ENCODE measurements around the gene BSG. TPM values are rescaled to one million over a fixed set of nuclear protein-coding genes. Genes with fewer than 3 reads are reported as not detected.

Gene BSG
- total RNA-seq, 1 donor from 2014 or later, result 464 TPM

GRCh38 chr19:588741-589692 lies 16.6 kb downstream of the BSG start:
- no peak for DNase-seq (ENCODE audit: low spot score, unreplicated experiment)
- TF ChIP-seq CTCF (IDR thresholded peaks at IDR 0.05; ENCODE audit: unreplicated experiment), result no peak
- peaks cover 34% of the 10 kb centered on the region for H3K27me3 Mint-ChIP-seq
- H3K9me3 Mint-ChIP-seq (ENCODE audit: low read depth), result no peaks in the 10 kb centered on the region
- H3K4me1 Mint-ChIP-seq (ENCODE audit: low read depth), result peaks cover 2% of the 10 kb centered on the region
- no peak overlapping the region for H3K4me3 Mint-ChIP-seq (ENCODE audit: low read depth)
- H3K36me3 Mint-ChIP-seq (ENCODE audit: insufficient read depth), result no peaks in the 10 kb centered on the region
- no peak overlapping the region for H3K27ac Mint-ChIP-seq

- H3K9me3 Mint-ChIP-seq (ENCODE audit: low read depth), result no peaks in the 10 kb centered on the region
- H3K4me1 Mint-ChIP-seq (ENCODE audit: low read depth), result peaks cover 2% of the 10 kb centered on the region
- no peak within 1 kb of the TSS for H3K4me3 Mint-ChIP-seq (ENCODE audit: low read depth)
- peaks cover 38% of the 10 kb centered on the region for H3K27me3 Mint-ChIP-seq
- no peak for TF ChIP-seq CTCF (IDR thresholded peaks at IDR 0.05; ENCODE audit: unreplicated experiment)
- H3K36me3 Mint-ChIP-seq (ENCODE audit: insufficient read depth), result no peaks in the 10 kb centered on the region
- no peak for DNase-seq (ENCODE audit: low spot score, unreplicated experiment)
- no peak within 1 kb of the TSS for H3K27ac Mint-ChIP-seq
These were observed 17.4 kb downstream of the BSG start, which contains the start of gene HCN2 for GRCh38 chr19:589693-590395. TSS of gene HCN2 (plus strand) at chr19:589881. CDS start at chr19:589946, 65 bp downstream.

- Mint-ChIP-seq H3K9me3 (ENCODE audit: low read depth) (no peaks in the 10 kb centered on the region), H3K27me3 (peaks cover 40% of the 10 kb centered on the region), H3K36me3 (ENCODE audit: insufficient read depth) (no peaks in the 10 kb centered on the region), H3K4me3 (ENCODE audit: low read depth) (no peak overlapping the region), H3K4me1 (ENCODE audit: low read depth) (peaks cover 2% of the 10 kb centered on the region), H3K27ac (no peak overlapping the region)
- no peak for DNase-seq (ENCODE audit: low spot score, unreplicated experiment)
- TF ChIP-seq CTCF (IDR thresholded peaks at IDR 0.05; ENCODE audit: unreplicated experiment), result no peak
These were observed 18.0 kb downstream of the BSG start for GRCh38 chr19:590396-590745.

- no peak for TF ChIP-seq CTCF (IDR thresholded peaks at IDR 0.05; ENCODE audit: unreplicated experiment)
- H3K4me3 Mint-ChIP-seq (ENCODE audit: low read depth), result no peak overlapping the region
- H3K4me1 Mint-ChIP-seq (ENCODE audit: low read depth), result peaks cover 2% of the 10 kb centered on the region
- H3K9me3 Mint-ChIP-seq (ENCODE audit: low read depth), result no peaks in the 10 kb centered on the region
- DNase-seq (ENCODE audit: low spot score, unreplicated experiment), result no peak
- H3K27ac Mint-ChIP-seq, result no peak overlapping the region
- peaks cover 40% of the 10 kb centered on the region for H3K27me3 Mint-ChIP-seq
- H3K36me3 Mint-ChIP-seq (ENCODE audit: insufficient read depth), result no peaks in the 10 kb centered on the region
These were observed 18.3 kb downstream of the BSG start for GRCh38 chr19:590750-591098.

- Mint-ChIP-seq H3K4me1 (ENCODE audit: low read depth) (peaks cover 2% of the 10 kb centered on the region), H3K27me3 (peaks cover 41% of the 10 kb centered on the region), H3K9me3 (ENCODE audit: low read depth) (no peaks in the 10 kb centered on the region), H3K36me3 (ENCODE audit: insufficient read depth) (no peaks in the 10 kb centered on the region), H3K27ac (no peak overlapping the region), H3K4me3 (ENCODE audit: low read depth) (peak overlapping the region; percentile 57)
- no peak for TF ChIP-seq CTCF (IDR thresholded peaks at IDR 0.05; ENCODE audit: unreplicated experiment)
- peak; percentile 49 for DNase-seq (ENCODE audit: low spot score, unreplicated experiment)
These were observed 18.9 kb downstream of the BSG start for GRCh38 chr19:591099-591958.

Data from progenitor cell of endocrine pancreas (in vitro differentiated cells).